Lower lobe of right lung (tissue), 2 donors: Measurements from ENCODE around the gene CDC42SE2. TPM values are rescaled to one million over a fixed set of nuclear protein-coding genes. Genes with fewer than 3 reads are reported as not detected.
"Not testable (repeated sequence)": the region's sequence is repeated elsewhere in the genome, so short reads cannot be mapped to it uniquely, and the experiment has no call there.

Source experiments
- ATAC-seq, 2 donors: fragments of 200-7000 bp; cut with Tn5 transposase; one replicate each; pipeline ENCODE4 v1.9.1; 2020 to 2022; ENCODE audit warnings: mild to moderate bottlenecking in 2 of 2, moderate library complexity in 2 of 2
- DNase-seq: peaks from one replicate; pipeline ENCODE4 v3.0.0-alpha.2; 2020
- H3K27ac ChIP-seq: fragments of 200-600 bp; one replicate; pipeline ENCODE4 v1.8.0; 2022
- H3K27me3 ChIP-seq: fragments of 200-600 bp; one replicate; pipeline ENCODE4 v1.8.0; 2022; ENCODE audit warnings: low read depth
- H3K36me3 ChIP-seq: fragments of 200-600 bp; one replicate; pipeline ENCODE4 v1.8.0; 2022; ENCODE audit warnings: mild to moderate bottlenecking
- H3K4me1 ChIP-seq: fragments of 200-600 bp; one replicate; pipeline ENCODE4 v1.8.0; 2022
- H3K4me3 ChIP-seq: fragments of 200-600 bp; one replicate; pipeline ENCODE4 v1.8.0; 2022; ENCODE audit warnings: mild to moderate bottlenecking
- H3K9me3 ChIP-seq: fragments of 200-600 bp; one replicate; pipeline ENCODE4 v1.8.0; 2022
- intact Hi-C: fragments of 100-400 bp; cut with DNase I; formaldehyde crosslinking; loops from one replicate; pipeline ENCODE4 v1.11.0; 2022
- total RNA-seq: library from RNA; stranded (reverse); fragmentation: NEBNext Ultra II Directional; extraction: Animal tissue kit (Norgen Biotek cat#: 25700); gene quantifications from one replicate; pipeline ENCODE4 v1.2.1, GENCODE V29; 2021
- TF ChIP-seq, protein P1 (sequence below): fragments of 200-600 bp; IDR thresholded peaks from one replicate; pipeline ENCODE4 v1.8.0; 2022; ENCODE audit warnings: antibody characterized with exemption, mild to moderate bottlenecking
- donor health status: DM: no; HTN: yes; CAD: no; lungs with severe emphysema.

The CDC42SE2 gene
- total RNA-seq, 1 donor from 2014 or later: 38.7 TPM

GRCh38 chr5:131272724-131273123 lies 8.9 kb downstream of the CDC42SE2 start:
- H3K27ac ChIP-seq: no peak overlapping the region
- H3K4me3 ChIP-seq: no peak overlapping the region
- DNase-seq: no peak
- H3K27me3 ChIP-seq: no peaks in the 10 kb centered on the region
- intact Hi-C loops: no loop called here
- peaks cover 32% of the 10 kb centered on the region for H3K4me1 ChIP-seq
- H3K36me3 ChIP-seq: no peaks in the 10 kb centered on the region
- TF ChIP-seq, protein P1, sequence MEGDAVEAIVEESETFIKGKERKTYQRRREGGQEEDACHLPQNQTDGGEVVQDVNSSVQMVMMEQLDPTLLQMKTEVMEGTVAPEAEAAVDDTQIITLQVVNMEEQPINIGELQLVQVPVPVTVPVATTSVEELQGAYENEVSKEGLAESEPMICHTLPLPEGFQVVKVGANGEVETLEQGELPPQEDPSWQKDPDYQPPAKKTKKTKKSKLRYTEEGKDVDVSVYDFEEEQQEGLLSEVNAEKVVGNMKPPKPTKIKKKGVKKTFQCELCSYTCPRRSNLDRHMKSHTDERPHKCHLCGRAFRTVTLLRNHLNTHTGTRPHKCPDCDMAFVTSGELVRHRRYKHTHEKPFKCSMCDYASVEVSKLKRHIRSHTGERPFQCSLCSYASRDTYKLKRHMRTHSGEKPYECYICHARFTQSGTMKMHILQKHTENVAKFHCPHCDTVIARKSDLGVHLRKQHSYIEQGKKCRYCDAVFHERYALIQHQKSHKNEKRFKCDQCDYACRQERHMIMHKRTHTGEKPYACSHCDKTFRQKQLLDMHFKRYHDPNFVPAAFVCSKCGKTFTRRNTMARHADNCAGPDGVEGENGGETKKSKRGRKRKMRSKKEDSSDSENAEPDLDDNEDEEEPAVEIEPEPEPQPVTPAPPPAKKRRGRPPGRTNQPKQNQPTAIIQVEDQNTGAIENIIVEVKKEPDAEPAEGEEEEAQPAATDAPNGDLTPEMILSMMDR: no peak
- ATAC-seq: no peak
- no peaks in the 10 kb centered on the region for H3K9me3 ChIP-seq

DNA sequence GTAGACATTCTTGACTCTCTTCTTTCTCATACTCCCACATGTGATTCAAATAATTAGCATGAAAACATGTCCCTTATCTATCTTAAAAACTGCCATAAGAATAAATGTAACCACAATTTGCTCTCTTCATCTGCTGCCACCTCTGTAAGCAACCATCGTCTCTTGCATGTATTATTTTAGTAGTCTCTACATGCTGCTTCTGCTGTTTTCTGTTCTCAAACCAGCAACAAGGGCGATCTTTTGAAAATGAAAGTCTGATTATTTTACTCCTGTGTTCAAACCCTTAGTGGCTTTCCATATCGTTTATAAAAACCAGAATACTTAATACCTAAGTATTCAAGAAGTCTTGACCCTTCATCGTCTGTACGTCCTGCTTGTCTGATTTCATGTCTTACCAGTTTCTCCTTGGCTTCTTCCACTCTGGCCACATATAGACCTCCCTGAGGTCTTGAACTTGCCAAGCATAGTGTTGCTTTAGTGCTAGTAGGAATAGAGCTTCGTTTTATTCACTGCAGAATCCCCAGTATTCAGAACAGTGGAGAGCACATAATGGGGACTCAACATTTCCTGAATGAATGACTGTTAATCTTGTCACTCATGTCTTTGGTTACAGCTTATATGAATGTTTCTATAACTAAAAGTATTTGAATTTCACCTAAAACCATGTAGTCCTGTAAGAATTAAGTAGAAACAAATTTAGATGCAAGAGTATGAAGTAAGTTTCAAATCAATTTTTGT lies 10.6 kb downstream of the CDC42SE2 start:
- Histone ChIP-seq H3K27me3 (no peaks in the 10 kb centered on the region), H3K27ac (no peak overlapping the region), H3K4me3 (no peak overlapping the region), H3K4me1 (peaks cover 23% of the 10 kb centered on the region), H3K36me3 (no peaks in the 10 kb centered on the region), H3K9me3 (no peaks in the 10 kb centered on the region)
- intact Hi-C loops: no loop called here
- no peak for ATAC-seq
- TF ChIP-seq, protein P1: no peak
- DNase-seq: no peak

DNA sequence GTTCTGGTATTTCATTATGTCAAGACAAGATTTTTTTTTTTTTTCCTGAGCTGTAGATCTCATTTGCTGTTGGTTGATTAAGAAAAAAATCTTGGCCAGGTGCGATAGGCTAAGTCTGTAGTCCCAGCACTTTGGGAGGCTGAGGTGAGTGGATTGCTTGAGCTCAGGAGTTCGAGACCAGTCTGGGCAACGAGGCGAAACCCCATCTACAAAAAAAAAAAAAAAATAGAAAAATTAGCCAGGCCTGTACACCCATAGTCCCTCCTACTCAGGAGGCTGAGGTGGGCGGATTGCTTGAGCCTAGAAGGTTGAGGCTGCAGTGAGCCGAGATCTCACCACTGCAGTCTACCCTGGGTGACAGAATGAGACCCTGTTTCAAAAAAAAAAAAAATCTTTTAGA lies 12.2 kb downstream of the CDC42SE2 start:
- H3K4me1 ChIP-seq: peaks cover 35% of the 10 kb centered on the region
- DNase-seq (no peak), ATAC-seq (no peak)
- no peaks in the 10 kb centered on the region for H3K36me3 ChIP-seq
- intact Hi-C loops: no loop called here
- no peaks in the 10 kb centered on the region for H3K9me3 ChIP-seq
- TF ChIP-seq, protein P1: no peak
- no peak overlapping the region for H3K27ac ChIP-seq
- no peak overlapping the region for H3K4me3 ChIP-seq
- H3K27me3 ChIP-seq: no peaks in the 10 kb centered on the region

- no peak for DNase-seq
- Histone ChIP-seq H3K27ac (no peak overlapping the region), H3K4me1 (peaks cover 26% of the 10 kb centered on the region), H3K36me3 (no peaks in the 10 kb centered on the region), H3K27me3 (no peaks in the 10 kb centered on the region), H3K9me3 (no peaks in the 10 kb centered on the region), H3K4me3 (no peak overlapping the region)
- intact Hi-C loops: no loop called here
- TF ChIP-seq, protein P1: no peak
- no peak for ATAC-seq
Observed at GRCh38 chr5:131277447-131277846, 13.6 kb downstream of the CDC42SE2 start.

GRCh38 chr5:131277875-131278740 lies 14.3 kb downstream of the CDC42SE2 start:
- H3K27me3 ChIP-seq: no peaks in the 10 kb centered on the region
- no peak overlapping the region for H3K4me3 ChIP-seq
- peaks cover 21% of the 10 kb centered on the region for H3K4me1 ChIP-seq

DNA sequence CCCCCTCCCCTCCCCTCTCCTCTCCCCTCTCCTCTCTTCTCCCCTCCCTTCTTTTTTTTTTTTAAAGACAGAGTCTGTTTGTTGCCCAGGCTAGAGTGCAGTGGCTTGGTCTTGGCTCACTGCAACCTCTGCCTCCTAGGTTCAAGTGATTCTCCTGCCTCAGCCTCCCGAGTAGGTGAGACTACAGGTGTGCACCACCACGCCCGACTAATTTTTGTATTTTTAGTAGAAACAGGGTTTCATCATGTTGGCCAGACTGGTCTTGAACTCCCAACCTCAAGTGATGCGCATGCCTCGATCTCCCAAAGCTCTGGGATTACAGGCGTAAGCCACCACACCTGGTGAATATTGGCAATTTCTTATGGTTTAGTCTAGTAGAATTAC lies 14.9 kb downstream of the CDC42SE2 start:
- ATAC-seq, H3K27me3 ChIP-seq, H3K36me3 ChIP-seq, H3K9me3 ChIP-seq, intact Hi-C loops, H3K27ac ChIP-seq, DNase-seq, H3K4me3 ChIP-seq: not testable (repeated sequence)
- peaks cover 21% of the 10 kb centered on the region for H3K4me1 ChIP-seq

More at GRCh38 chr5:131277875-131278740, 14.3 kb downstream of the CDC42SE2 start:
- Histone ChIP-seq H3K27ac (no peak overlapping the region), H3K9me3 (no peaks in the 10 kb centered on the region), H3K36me3 (no peaks in the 10 kb centered on the region)
- no peak for DNase-seq
- TF ChIP-seq, protein P1: no peak
- no peak for ATAC-seq
- intact Hi-C loops: no loop called here
